CD4-positive, alpha-beta T cell treated with Interleukin-15 for 1 hour (primary cell): ENCODE results near the gene UBN1.

Experiments used
- DNase-seq: peaks from one replicate; pipeline ENCODE4 v3.0.0-alpha.2; 2020

Gene UBN1

GRCh38 chr16:4846901-4847773 is at the start of gene UBN1, which contains the start of gene GLYR1:
Gene UBN1, plus strand, starts transcription at chr16:4847481. Its CDS starts 5,437 bp downstream, at chr16:4852918.
Gene GLYR1, minus strand, starts transcription at chr16:4847288. Its CDS starts 23 bp downstream, at chr16:4847265.
- peak; percentile 98 for DNase-seq

- no peak for DNase-seq
Observed at GRCh38 chr16:4797805-4798252, 49.5 kb upstream of the UBN1 start.

DNA sequence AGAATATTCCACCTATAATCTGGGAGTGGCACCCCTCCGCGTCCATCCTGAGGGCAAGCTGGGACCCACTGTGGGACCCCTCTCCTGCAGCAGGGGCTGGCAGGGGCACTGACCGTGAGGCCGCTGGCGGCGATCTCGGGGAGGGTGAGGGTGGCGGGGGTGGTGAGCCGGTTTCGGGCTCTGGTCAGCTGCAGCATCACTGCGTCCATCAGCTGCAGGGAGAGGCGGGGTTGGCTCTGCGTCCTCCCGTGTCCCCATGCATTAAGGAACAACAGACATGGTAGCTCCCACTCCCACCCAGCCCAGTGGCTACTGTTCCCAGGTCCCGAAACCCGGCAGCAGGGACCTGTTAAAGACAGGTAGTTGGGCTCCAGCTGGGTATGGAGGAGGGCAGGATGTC is 48.8 kb upstream of the UBN1 start:
- DNase-seq, result no peak

DNA sequence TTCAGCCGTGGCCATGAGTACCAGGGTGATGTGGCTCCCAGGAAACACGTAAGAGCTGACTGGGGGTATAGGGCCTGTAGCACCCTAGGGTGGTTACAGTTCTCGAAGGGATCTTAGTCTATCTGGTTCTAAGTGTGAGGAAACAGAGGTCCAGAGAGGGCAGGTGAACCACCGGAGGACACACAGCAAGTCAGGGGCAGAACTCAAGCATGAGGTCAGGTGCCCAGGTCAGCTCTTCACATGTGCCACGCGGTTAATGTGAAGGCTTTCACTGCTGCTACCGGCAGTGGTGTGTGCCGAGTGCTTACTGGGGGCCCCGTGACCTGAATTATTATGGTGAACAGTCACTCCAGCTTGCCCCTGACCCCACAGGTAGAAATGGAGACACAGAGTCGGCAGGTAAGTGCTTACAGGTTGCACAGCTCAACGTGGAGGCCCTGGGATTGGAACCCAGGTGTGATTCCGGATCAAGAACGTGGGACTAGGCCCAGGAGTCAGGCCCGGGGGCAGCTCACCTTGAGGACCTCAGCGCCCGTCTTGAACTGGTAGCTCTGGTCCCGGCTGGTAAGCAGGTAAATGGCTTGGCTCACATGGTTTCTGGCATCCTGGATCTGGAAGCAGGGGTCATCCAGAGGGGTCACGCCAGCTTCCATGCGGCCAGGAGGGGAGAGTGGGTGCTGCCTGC is 48.0 kb upstream of the UBN1 start:
- DNase-seq, result no peak

- DNase-seq, result no peak
Observed at GRCh38 chr16:4800290-4801041, 46.8 kb upstream of the UBN1 start.

- DNase-seq, result no peak
Observed at GRCh38 chr16:4801051-4801961, 46.0 kb upstream of the UBN1 start.

DNA sequence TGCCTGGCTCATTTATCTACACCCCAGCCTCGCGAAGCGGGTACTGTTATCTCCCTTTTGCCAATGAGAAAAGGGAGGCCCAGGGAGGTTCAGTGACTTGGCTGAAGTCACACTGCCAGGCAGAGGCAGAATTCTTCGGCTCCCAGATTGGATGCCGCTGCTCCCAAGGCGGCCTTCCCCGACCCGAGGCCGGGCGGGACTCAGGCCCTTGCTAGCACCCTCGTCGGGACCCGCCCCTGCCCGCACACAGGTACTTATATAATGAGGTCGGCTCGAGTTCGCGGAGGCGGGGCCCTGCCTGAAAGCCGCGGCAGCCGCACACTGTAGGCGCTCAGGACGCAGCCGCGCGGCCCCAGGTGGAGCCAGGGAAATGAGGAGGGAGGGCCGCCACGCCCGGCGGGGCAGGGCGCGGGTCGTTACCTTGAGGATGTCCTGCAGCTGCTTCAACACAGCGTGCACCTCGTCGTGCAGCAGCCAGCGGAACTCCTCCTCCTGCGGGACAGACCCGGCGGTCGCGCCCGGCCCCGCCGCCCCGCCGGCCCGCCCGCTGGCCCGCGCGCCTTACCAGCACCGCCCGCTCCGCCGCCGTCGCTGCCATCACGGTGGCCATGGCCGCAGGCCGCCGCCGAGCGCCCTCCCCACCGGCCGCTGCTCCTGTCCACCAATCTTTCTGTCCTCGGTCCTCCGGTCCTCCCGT is 45.2 kb upstream of the UBN1 start, which contains the start of gene ROGDI:
Gene ROGDI (minus strand): TSS at position 672 of the 697 bp plus-strand sequence. CDS start 62 bp downstream, at position 610.
- DNase-seq, result peak; percentile 90

DNA sequence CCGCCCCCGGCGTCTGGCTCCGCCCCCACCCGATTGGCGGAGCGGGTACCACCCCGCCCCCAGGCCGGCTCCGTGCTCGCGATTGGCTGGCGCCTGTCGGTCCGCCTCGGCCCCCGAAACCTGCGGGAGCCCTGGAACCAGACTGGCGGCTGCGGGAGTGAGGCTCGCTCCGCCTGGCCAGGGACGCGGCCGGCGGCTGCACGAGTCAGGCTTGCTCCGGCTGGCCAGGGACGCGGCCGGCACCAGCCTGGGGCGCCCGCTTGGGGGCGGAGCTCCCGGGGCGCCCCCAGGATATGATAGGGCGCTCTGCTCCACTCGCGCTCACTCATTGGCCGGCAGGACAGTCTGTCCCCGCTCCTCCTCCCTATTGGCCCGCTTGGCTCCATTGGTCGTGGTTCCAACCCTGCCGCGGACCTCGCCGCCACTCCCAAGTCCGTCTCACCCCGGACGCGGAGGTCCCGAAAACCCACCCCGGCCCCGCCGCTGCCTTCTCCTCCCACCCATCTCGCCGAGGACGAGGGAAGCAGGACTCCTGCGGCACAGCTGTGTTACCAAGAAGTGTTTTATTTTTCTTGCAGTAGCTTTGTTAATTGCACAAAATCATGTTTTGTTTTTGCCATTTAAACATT is 44.5 kb upstream of the UBN1 start:
- DNase-seq, result peak; percentile 87

DNA sequence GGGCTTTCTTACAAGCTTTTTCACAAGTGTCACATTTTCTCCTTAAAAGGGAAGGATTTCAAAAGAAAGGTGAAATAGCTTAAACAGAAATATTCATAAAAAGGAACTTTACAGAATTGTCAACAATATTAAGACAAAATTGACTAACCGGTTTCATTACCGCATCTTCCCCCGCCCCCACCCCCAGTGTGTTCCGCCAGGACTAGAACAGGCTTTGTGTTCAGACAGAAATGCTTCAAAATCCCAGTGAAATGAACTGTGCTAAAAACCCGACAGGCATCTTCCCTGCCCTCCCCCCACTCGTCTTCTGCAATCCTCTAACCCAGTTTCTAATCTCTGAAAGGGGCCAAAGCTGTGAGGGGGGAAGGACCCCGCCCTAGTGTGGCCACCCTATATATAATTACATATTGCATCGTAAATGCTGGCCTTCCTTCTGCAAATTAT is 43.9 kb upstream of the UBN1 start:
- no peak for DNase-seq

DNA sequence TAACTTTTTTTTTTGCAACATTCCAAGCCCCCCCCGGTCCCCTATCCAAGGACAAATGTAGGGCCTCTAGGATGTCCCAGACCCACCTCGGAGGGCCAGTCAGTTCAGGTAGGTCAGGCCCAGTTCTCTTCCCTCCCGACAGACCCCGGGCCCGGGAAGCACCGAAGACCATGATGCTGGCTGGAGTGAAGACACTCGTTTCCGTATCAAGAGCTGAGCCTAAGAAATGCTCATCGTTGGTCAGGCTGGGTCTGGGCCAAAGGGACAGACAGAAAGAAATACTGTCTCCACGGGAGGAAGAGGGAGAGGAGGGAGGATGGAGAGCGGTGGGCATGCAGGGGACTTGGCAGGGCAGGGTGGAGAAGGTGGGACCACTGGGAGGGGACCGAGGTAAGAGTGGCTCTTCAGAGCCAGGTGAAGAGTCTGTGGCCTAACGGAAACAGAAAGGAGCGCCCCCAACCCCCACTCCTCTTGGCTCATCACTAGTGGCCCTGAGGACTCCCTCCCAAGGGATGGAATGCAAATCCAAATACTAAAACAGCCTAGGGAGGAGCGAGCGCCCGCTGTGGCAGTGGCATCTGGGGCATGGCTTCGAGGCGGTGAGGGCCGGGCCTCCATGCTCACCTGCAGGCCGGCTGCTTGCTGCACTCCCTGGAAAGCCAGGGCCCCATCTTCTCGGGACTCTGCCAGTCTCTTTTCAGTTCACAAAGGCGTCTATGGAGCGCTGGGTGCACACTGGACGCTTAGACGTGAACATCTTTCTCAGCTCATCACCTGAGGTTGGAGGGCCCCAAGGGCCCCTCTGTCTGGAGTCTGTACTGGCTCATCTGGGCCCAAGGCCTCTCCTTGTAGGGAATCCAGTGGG is 43.2 kb upstream of the UBN1 start:
- no peak for DNase-seq

GRCh38 chr16:4805231-4805630 is 42.0 kb upstream of the UBN1 start:
- no peak for DNase-seq

DNA sequence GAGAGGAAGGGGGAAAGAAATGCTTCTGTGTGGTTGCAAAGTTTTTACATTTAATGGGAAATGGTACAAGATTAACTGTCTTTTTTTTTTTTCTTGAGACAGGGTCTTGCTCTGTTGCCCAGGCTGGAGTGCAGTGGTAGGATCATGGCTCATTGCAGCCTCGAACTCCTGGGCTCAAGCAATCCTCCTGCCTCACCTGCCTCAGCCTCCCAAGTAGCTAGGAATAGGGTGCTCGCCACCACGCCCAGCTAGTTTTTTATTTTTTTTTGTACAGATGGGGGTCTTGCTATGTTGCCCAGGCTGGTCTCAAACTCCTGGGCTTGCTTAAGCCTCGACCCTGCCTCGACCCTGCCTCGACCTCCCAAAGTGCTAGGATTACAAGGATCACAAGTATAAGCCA is 41.0 kb upstream of the UBN1 start:
- DNase-seq, result no peak

DNA sequence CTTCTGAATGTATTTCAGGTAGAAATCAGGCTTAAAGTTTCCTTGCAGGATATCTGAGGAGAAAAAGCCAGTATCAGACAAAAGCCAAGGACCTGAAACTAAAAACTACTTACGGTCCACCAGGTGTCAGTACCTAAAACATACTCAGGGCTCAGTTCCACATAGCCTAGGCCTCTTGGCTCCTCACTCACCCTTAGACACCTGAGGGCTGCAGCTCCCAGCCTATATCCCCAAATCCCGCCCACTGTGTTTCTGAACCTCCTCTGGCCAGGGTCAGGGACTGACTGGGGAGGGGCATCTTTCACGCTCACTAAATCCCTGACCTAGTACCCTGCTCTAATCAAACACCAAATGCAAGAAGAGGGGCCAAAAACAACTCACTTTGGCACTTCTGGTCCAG is 36.0 kb upstream of the UBN1 start:
- DNase-seq, result no peak

DNA sequence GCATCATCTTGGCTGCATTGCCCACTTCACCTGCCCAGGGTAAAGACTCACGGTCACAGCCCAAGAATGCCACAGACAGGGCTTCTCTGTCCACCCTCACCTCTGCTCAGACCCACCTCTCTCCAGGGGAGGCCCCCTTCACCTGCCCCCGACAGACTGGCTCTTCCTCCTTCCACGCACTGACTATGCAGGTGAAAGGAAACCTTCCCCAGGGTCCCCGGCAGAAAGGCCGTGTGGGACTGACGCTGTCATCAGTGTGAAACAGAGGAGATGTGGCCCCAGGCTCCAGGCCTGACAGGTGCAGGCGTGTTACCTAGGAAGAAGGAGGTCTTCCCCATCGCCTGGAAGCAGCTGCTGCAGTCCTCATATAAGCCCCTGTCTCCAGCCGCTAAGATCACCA is 35.5 kb upstream of the UBN1 start:
- no peak for DNase-seq

GRCh38 chr16:4813251-4814003 is 33.9 kb upstream of the UBN1 start:
- no peak for DNase-seq

DNA sequence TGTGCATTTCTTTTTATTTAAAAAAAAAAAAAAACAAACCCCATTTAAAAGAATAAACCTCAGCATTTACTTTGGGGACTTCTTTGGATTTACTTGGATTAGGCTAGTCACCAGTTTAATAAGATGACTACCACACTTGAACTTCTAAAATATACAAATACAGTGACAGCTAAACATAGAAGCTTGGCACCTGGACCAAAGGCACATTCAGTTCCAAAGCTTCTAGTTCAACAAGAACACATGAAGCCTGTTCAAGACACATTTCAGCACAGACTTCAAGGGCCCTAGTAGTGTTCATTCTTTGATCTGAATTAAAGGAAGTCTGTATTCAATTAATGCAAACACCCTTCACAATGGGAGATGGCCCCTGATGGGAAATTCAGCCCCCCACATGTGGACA is 33.2 kb upstream of the UBN1 start:
- DNase-seq, result no peak

- DNase-seq, result no peak
Observed at GRCh38 chr16:4814542-4815173, 32.6 kb upstream of the UBN1 start.

GRCh38 chr16:4820652-4821051 is 26.6 kb upstream of the UBN1 start:
- no peak for DNase-seq

- no peak for DNase-seq
Observed at GRCh38 chr16:4825196-4825595, 22.1 kb upstream of the UBN1 start.
